NB4 (cell line): ENCODE measurements around the gene PPP1CA.

Source experiments
- DNase-seq: peaks from one replicate; pipeline ENCODE4 v3.0.0; 2010; ENCODE audit warnings: low read depth
- H3K4me3 ChIP-seq: one replicate; pipeline ENCODE4 v1.5.1; 2011; ENCODE audit warnings: mild to moderate bottlenecking, low read depth, low read length, moderate library complexity
- MYC ChIP-seq: IDR thresholded peaks from 2 replicates; pipeline ENCODE4 v1.6.1; 2011; ENCODE audit warnings: low read depth, low read length
- POLR2A ChIP-seq: IDR thresholded peaks from 2 replicates; pipeline ENCODE4 v1.6.1; 2011; ENCODE audit warnings: mild to moderate bottlenecking; ENCODE audit not compliant: insufficient read length; ENCODE audit errors: extremely low read depth
- TF ChIP-seq, protein P1 (sequence below): IDR thresholded peaks from 2 replicates; pipeline ENCODE4 v1.6.1; 2011; ENCODE audit warnings: low read depth, low read length
- TF ChIP-seq, protein P2 (sequence below): IDR thresholded peaks from one replicate; pipeline ENCODE4 v1.5.1; 2012; ENCODE audit warnings: low read depth, low read length

PPP1CA gene

DNA sequence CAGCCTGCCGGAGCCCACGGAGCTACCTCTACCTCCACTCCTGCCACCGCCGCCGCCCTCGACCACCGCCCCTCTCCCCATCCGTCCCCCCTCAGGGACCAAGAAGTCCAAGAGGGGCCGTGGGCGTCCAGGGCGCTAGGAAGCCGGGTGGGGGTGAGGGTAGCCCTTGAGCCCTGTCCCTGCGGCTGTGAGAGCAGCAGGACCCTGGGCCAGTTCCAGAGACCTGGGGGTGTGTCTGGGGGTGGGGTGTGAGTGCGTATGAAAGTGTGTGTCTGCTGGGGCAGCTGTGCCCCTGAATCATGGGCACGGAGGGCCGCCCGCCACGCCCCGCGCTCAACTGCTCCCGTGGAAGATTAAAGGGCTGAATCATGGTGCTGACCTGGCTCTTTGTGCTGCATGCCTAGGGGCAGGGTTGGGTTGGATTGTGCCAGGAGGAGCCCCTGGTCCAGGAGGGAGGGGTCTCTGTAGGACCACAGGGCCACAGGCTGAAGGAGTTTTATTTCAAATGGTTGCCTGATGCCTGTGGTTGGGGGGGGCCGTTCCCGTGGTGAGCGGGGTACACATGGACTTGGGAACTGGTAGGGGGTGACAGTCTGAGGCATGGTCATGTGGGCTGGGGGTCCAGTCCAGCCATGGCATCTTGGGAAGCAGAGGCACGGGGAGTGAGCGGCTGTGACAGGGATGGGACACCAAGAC, 33.5 kb upstream of the PPP1CA start:
- peak overlapping the region; percentile 94 for H3K4me3 ChIP-seq
- DNase-seq, result peak; percentile 51
- TF ChIP-seq, protein P1, sequence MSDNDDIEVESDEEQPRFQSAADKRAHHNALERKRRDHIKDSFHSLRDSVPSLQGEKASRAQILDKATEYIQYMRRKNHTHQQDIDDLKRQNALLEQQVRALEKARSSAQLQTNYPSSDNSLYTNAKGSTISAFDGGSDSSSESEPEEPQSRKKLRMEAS, result no peak
- no peak for TF ChIP-seq POLR2A

DNA sequence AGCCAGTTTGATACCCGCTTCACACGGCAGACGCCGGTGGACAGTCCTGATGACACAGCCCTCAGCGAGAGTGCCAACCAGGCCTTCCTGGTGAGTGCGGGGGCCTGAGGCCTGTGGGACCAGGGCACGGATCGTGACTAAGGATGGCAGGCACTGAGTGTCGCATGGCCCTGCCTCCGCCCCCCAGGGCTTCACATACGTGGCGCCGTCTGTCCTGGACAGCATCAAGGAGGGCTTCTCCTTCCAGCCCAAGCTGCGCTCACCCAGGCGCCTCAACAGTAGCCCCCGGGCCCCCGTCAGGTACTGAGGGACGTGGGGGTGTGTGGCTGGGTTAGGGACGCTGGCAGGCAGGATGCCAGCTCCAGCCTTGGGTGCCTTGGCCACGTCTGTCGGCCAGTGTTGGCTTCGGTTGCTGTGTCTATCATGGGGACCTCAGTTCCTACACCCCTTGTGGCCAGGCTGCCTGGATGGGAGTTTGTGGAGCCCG, 32.8 kb upstream of the PPP1CA start:
- DNase-seq, result peak; percentile 52
- TF ChIP-seq POLR2A, result no peak
- TF ChIP-seq, protein P2, sequence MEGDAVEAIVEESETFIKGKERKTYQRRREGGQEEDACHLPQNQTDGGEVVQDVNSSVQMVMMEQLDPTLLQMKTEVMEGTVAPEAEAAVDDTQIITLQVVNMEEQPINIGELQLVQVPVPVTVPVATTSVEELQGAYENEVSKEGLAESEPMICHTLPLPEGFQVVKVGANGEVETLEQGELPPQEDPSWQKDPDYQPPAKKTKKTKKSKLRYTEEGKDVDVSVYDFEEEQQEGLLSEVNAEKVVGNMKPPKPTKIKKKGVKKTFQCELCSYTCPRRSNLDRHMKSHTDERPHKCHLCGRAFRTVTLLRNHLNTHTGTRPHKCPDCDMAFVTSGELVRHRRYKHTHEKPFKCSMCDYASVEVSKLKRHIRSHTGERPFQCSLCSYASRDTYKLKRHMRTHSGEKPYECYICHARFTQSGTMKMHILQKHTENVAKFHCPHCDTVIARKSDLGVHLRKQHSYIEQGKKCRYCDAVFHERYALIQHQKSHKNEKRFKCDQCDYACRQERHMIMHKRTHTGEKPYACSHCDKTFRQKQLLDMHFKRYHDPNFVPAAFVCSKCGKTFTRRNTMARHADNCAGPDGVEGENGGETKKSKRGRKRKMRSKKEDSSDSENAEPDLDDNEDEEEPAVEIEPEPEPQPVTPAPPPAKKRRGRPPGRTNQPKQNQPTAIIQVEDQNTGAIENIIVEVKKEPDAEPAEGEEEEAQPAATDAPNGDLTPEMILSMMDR, result no peak
- TF ChIP-seq, protein P1, result no peak
- no peak for TF ChIP-seq MYC
- H3K4me3 ChIP-seq, result no peak overlapping the region

DNA sequence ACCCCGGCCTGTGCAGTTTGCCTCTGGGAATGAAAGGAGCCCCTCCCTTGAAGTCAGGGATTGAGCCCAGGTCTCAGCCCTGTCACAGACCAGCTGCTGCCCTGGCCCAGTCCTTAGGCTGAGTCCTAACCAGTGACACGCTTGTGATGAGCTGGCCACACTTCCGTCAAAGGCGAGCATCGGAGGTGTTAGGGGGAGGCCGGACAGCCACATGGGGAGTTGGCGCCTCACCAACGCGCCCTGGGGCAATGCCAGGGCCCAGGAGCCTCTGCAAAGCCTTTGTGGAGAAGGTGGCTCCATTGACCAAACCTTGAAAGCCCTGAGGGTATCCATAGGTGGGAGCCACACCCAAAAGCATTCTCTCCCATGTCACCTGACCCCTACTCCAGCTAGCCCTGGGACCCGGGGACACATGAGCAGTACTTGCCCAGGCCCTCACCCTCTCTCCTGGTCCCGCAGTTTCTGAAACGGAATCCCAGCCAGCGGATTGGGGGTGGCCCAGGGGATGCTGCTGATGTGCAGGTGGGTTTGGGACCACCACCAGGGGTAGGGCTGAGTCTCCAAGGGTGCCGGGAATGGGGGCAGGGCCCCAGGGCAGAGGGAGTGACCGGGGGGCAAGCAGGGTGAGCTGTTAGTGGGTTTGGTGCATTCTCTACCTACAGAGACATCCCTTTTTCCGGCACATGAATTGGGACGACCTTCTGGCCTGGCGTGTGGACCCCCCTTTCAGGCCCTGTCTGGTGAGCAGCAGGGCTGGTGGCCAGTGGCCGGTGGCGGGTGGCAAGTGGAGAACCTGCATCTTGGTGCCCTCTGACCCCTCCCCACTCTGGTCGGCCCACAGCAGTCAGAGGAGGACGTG, 32.1 kb upstream of the PPP1CA start:
- TF ChIP-seq MYC, result no peak
- no peak for TF ChIP-seq POLR2A
- TF ChIP-seq, protein P1, result no peak
- TF ChIP-seq, protein P2, result no peak
- peak; percentile 51 for DNase-seq
- H3K4me3 ChIP-seq, result no peak overlapping the region

DNA sequence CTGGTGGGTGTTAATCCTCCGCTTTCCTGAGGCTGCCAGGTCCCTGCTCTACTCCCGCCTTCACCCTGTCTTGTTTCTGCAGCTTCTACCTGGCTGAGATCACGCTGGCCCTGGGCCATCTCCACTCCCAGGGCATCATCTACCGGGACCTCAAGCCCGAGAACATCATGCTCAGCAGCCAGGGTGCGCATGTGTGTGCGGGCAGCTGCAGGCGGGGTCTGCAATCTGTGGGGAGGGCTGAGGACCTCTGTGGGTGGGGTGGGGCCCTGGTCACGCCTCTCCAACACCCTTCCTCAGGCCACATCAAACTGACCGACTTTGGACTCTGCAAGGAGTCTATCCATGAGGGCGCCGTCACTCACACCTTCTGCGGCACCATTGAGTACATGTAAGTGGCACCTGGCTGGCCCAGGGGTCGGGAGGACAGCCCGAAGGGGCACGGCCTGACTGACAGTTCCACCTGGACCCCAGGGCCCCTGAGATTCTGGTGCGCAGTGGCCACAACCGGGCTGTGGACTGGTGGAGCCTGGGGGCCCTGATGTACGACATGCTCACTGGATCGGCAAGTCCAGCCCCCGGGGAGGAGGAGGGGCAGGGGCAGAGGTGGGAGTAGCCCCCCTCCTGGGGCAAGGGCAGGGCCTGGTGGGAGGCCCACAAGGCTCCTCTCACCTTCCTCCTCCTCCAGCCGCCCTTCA, 31.1 kb upstream of the PPP1CA start:
- H3K4me3 ChIP-seq, result no peak overlapping the region
- TF ChIP-seq, protein P2, result no peak
- TF ChIP-seq MYC, result no peak
- TF ChIP-seq POLR2A, result no peak
- TF ChIP-seq, protein P1, result no peak
- DNase-seq, result peak; percentile 45

DNA sequence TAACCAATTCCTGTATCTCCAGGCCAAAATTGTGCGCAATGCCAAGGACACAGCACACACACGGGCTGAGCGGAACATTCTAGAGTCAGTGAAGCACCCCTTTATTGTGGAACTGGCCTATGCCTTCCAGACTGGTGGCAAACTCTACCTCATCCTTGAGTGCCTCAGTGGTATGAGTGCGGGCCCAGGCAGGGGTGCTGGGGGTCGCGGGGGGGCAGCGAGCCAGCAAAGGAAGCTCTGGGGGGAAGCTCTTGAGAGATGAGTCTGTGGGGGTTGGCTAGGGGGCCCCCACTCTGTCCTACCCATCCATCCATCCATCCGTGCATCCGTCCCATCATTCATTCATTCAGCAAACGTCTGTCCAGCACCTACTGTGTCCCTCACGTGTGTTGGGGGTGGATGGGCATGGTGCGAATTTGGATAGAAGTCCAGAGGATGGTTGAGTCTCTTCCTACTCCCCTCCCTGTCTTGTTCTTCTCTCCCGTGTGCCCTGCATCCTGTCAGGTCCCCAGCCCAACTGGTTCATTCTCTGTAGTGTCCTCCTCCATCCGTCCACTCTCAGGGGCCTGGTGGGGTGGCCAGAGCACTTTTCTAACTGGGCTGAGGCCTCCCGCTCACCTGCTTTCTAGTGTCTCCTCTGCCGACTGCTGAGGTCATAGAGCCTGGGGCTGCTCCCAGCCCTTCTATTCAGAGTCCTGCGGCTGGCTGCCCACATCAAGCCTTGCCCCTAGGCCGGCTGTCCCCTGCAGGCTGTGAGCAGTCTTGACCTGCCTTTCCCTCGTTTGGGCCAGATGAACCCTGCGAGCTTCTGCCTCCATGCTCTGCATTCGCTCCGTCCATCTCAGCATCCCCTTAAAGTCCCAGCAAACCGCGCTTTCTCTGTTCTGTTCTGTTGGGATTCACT, 29.9 kb upstream of the PPP1CA start:
- TF ChIP-seq, protein P2, result no peak
- TF ChIP-seq POLR2A, result no peak
- TF ChIP-seq, protein P1, result no peak
- TF ChIP-seq MYC, result no peak
- DNase-seq, result no peak
- H3K4me3 ChIP-seq, result no peak overlapping the region
